ENCODE measurements around the gene ZC2HC1B.

ZC2HC1B gene

DNA sequence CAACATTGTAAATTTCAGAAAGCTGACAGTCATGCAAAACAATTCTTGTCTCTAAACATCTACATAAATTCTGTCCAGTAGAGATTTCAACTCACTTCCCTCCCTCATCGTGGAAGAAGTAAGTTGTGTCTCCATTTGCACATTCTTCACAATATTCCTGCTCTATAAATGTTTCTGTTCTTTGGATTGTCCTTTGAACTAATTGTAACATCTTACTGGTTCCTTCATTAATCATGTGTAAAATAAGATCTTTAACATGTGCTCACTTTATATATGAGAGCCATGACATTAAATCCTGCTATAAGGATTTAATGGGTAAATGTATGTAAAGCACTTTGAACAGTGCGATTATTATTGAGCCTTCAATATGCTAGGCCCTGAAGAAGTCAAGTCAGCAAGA is 28.1 kb upstream of the ZC2HC1B start:
- no peak for DNase-seq (ENCODE audit: low spot score)
- TF ChIP-seq, protein P1, sequence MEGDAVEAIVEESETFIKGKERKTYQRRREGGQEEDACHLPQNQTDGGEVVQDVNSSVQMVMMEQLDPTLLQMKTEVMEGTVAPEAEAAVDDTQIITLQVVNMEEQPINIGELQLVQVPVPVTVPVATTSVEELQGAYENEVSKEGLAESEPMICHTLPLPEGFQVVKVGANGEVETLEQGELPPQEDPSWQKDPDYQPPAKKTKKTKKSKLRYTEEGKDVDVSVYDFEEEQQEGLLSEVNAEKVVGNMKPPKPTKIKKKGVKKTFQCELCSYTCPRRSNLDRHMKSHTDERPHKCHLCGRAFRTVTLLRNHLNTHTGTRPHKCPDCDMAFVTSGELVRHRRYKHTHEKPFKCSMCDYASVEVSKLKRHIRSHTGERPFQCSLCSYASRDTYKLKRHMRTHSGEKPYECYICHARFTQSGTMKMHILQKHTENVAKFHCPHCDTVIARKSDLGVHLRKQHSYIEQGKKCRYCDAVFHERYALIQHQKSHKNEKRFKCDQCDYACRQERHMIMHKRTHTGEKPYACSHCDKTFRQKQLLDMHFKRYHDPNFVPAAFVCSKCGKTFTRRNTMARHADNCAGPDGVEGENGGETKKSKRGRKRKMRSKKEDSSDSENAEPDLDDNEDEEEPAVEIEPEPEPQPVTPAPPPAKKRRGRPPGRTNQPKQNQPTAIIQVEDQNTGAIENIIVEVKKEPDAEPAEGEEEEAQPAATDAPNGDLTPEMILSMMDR (IDR thresholded peaks at IDR 0.05; ENCODE audit: extremely low read depth, insufficient read depth, missing control alignments) = no peak
- in situ Hi-C loops (cut with MboI; ENCODE audit: low pct_unique_long_range_greater_than_20kb, low sequenced_read_pairs, unreplicated experiment) = no loop called here

DNA sequence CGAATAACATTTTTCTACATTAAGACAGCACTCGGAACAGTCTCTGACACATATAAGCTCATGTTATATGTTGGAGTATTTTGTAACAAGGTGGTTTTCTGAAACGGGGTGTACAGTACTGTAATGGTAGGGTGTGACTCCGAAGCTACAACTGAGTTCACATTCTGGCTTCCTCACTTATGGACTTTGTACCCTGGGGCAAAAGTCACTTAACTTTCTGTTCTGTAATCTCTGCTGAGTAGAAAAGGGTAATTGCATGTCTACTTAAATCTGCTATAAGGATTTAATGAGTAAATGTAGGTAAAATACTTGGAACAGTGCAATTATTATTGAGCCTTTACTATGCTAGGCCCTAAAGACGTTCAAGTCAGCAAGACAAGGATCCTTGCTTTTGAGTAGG is 25.9 kb upstream of the ZC2HC1B start:
- no peak for DNase-seq (ENCODE audit: low spot score)
- in situ Hi-C loops (cut with MboI; ENCODE audit: low pct_unique_long_range_greater_than_20kb, low sequenced_read_pairs, unreplicated experiment) = no loop called here
- TF ChIP-seq, protein P1 (IDR thresholded peaks at IDR 0.05; ENCODE audit: extremely low read depth, insufficient read depth, missing control alignments) = no peak

DNA sequence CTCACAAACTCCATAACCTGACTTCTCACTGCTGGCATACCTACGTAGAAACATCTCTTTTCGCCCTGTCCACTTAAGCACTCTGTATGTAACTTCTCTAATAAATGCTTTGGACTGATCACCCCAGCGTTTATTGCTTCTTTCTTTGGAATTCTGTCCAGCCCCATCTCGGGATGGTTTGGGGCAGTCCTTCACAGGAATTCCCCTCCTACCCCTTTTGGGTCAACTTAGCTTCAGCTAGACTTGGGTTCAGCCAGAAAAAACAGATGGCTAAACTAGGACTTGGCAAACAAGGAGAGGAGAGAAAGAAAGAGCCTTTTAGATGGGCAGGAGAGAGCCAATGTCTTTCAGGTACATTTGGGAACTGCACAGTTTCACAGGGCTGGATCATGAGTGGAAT is 25.1 kb upstream of the ZC2HC1B start:
- in situ Hi-C loops (cut with MboI; ENCODE audit: low pct_unique_long_range_greater_than_20kb, low sequenced_read_pairs, unreplicated experiment) = no loop called here
- DNase-seq (ENCODE audit: low spot score) = no peak
- TF ChIP-seq, protein P1 (IDR thresholded peaks at IDR 0.05; ENCODE audit: extremely low read depth, insufficient read depth, missing control alignments) = no peak

DNA sequence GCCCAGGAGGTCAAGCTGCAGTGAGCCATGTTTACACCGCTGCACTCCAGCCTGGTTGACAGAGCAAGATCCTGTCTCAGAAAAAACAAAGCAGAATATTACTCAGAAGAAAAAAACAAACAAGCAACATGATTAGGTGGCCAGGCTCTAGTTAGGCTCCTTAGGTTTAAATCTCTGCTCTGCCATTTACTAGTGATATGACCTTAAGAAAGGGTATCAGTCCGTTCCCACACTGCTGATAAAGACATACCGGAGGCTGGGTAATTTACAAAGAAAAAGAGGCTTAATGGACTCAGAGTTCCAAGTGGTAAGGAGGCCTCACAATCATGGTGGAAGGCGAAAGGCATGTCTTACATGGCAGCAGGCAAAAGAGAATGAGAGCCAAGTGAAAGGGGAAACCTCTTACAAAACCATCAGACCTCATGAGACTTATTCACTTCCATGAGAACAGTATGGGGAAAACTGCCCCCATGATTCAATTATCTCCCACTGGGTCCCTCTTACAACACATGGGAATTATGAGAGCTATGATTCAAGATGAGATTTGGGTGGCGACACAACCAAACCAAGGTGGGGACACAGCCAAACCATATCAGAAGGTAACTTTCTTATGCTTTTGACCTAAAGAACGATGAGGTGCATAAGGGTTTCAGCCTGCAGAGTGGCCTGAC is 23.5 kb upstream of the ZC2HC1B start:
- TF ChIP-seq, protein P1 (IDR thresholded peaks at IDR 0.05; ENCODE audit: extremely low read depth, insufficient read depth, missing control alignments) = no peak
- DNase-seq (ENCODE audit: low spot score) = no peak
- in situ Hi-C loops (cut with MboI; ENCODE audit: low pct_unique_long_range_greater_than_20kb, low sequenced_read_pairs, unreplicated experiment) = no loop called here

DNA sequence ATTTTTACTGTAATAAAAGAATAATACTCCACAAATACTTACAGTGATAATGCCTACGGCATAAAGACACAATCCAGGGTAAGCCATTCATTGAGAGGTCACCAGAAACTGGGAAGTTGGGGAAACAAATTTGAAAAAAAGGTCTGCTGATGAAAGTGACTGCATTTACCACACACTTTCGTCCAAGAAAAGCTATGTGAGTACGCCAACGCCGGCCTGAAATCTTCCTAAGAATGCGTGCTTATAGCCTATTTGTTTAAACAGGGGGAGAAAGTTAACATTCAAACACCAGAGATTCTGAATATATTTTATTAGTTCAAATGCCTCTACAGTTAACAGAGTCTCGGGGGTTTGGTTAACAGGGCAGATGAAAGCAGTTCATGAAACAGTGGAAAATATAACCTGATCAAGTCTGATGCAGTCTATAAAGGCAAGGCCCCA is 21.8 kb upstream of the ZC2HC1B start:
- in situ Hi-C loops (cut with MboI; ENCODE audit: low pct_unique_long_range_greater_than_20kb, low sequenced_read_pairs, unreplicated experiment) = no loop called here
- DNase-seq (ENCODE audit: low spot score) = no peak
- TF ChIP-seq, protein P1 (IDR thresholded peaks at IDR 0.05; ENCODE audit: extremely low read depth, insufficient read depth, missing control alignments) = no peak

DNA sequence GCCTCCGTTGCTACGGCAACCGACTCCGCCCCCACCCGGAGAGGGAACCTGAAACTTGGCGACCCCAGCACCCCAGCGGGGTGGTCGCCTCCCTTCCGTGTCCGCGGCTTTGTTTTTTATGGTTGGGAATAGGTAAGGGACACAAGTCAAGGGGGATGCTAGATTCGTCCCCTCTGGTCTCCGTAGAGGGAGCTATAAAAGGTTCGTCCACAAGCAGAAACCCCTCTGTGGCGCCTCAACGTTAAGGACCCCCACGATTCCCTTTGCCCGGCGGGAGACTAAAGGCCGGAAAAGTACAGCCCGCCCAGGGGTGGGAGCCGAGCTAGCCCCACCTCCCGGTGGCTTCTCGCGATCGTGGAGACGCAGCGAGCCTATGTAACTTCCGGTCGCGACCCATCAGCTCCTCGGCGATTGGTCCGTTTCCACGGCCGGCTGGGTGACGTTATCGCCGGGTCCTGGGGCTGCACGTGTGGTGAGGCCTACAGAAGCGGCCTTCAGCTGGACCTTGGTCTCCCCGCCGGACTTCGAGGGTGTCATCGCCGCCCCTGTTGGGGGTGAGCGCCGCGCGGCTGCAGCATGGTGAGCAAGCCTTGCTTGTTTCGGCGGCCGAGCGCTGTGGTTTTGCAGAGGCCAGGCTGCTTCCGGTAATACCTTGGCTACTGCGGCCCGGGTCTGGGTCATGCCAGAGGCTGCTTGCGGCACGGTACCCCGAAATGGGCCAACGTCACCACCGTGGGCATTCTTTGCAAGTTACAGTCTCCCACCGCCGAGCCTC is 21.2 kb upstream of the ZC2HC1B start, which contains the start of gene LTV1:
Gene LTV1 (plus strand): TSS at position 437 of the 775 bp plus-strand sequence. CDS start 140 bp downstream, at position 577.
- TF ChIP-seq, protein P1 (IDR thresholded peaks at IDR 0.05; ENCODE audit: extremely low read depth, insufficient read depth, missing control alignments) = no peak
- peak; percentile 95 for DNase-seq (ENCODE audit: low spot score)
- in situ Hi-C loops (cut with MboI; ENCODE audit: low pct_unique_long_range_greater_than_20kb, low sequenced_read_pairs, unreplicated experiment) = no loop called here

All from GM13977 (cell line).